HepG2 (cell line): Measurements from ENCODE around the gene HOXC12. TPM values are rescaled to one million over a fixed set of nuclear protein-coding genes. Genes with fewer than 3 reads are reported as not detected.

Source experiments
- ATAC-seq: fragments of 200-7000 bp; cut with Tn5 transposase; 3 replicates; pipeline ENCODE4 v1.9.1; 2020; ENCODE audit warnings: mild to moderate bottlenecking, moderate library complexity
- BruUV-seq: library from RNA; stranded (reverse); fragments of 400-500 nt; replicated peaks from 2 replicates; lab custom pipeline; 2021; lab: Mats Ljungman, UMichigan
- CTCF ChIA-PET: fragments of 300-600 bp; formaldehyde crosslinking; extraction: SDS; loops from one replicate; lab custom pipeline; 2021; ENCODE audit warnings: low total read pairs, inconsistent platforms, low intra/inter-chr PET ratio; lab: Yijun Ruan, JAX
- POLR2A ChIA-PET: fragments of 350-600 bp; sonication (Branson Sonifier 250); formaldehyde crosslinking; loops from one replicate; lab custom pipeline; 2020; ENCODE audit warnings: antibody characterized with exemption, inconsistent platforms; lab: Yijun Ruan, JAX
- DNase-seq: peaks from one replicate; pipeline ENCODE4 v3.0.0-alpha.2; 2015; ENCODE audit warnings: low spot score
- FAIRE-seq: peaks from 3 replicates; lab custom pipeline; 2011; peaks lifted over from hg19 to GRCh38; lab: Jason Lieb, UNC
- H2AFZ ChIP-seq: one replicate; pipeline ENCODE4 v1.6.1; 2011; ENCODE audit warnings: low read length, inconsistent platforms
- H3K27ac ChIP-seq: fragments of 300-600 bp; 3 replicates; pipeline ENCODE4 v1.8.0; 2011; ENCODE audit warnings: mixed run types, mild to moderate bottlenecking, mixed read lengths, low read length, inconsistent platforms; ENCODE audit not compliant: insufficient read depth; ENCODE audit errors: extremely low read length
- H3K27me3 ChIP-seq, 2 experiments: fragments of 200-600 bp in 1 of 2; 2 replicates in 1 of 2; 3 replicates in 1 of 2; pipeline versions ENCODE4 v1.6.0 to v1.8.0; 2011; ENCODE audit warnings: low read length in 2 of 2, mild to moderate bottlenecking in 2 of 2, moderate library complexity in 2 of 2, inconsistent platforms in 1 of 2; ENCODE audit not compliant: insufficient read depth in 2 of 2, control insufficient read depth in 1 of 2
- H3K36me3 ChIP-seq, 2 experiments: fragments of 200-600 bp in 1 of 2; replicated peaks in 1 of 2; 2 replicates in 1 of 2; 3 replicates in 1 of 2; pipeline versions ENCODE4 v1.5.1 to v1.8.0; 2011; ENCODE audit warnings: low read length in 2 of 2, inconsistent platforms in 1 of 2; ENCODE audit not compliant: insufficient read depth in 2 of 2, control insufficient read depth in 1 of 2
- H3K4me1 ChIP-seq: 2 replicates; pipeline ENCODE4 v1.5.1; 2012; ENCODE audit warnings: low read length, inconsistent platforms; ENCODE audit not compliant: insufficient read depth
- H3K4me2 ChIP-seq: 2 replicates; pipeline ENCODE4 v1.6.0; 2011; ENCODE audit warnings: low read depth, low read length, inconsistent platforms
- H3K4me3 ChIP-seq, 3 experiments: fragments of 200-600 bp in 1 of 3; sonication (generic), shearing (Covaris generic) in 1 of 3; replicated peaks in 1 of 3; 2 replicates each; pipeline ENCODE4 v1.5.1; 2011 to 2016; ENCODE audit warnings: low read length in 3 of 3, inconsistent platforms in 2 of 3, low read depth in 2 of 3, mild to moderate bottlenecking in 2 of 3, control low read depth in 1 of 3, mixed read lengths in 1 of 3; ENCODE audit not compliant: insufficient read depth in 1 of 3
- H3K79me2 ChIP-seq: one replicate; pipeline ENCODE4 v1.6.1; 2011; ENCODE audit warnings: low read length, inconsistent platforms; ENCODE audit not compliant: insufficient read depth
- H3K9ac ChIP-seq: 2 replicates; pipeline ENCODE4 v1.6.0; 2011; ENCODE audit warnings: mild to moderate bottlenecking, low read depth, low read length, inconsistent platforms; ENCODE audit not compliant: insufficient read depth
- H3K9me3 ChIP-seq: 2 replicates; pipeline ENCODE4 v1.5.1; 2012; ENCODE audit warnings: mild to moderate bottlenecking, low read length
- H4K20me1 ChIP-seq: 2 replicates; pipeline ENCODE4 v1.6.0; 2011; ENCODE audit warnings: inconsistent platforms, mild to moderate bottlenecking, low read length, moderate library complexity; ENCODE audit not compliant: insufficient read depth
- ESRRA ChIP-seq: sonication (generic); formaldehyde crosslinking; IDR thresholded peaks from 2 replicates; pipeline ENCODE4 v1.5.1; 2020; ENCODE audit warnings: mild to moderate bottlenecking, low read depth, missing genetic modification reagents
- GATAD2A ChIP-seq: IDR thresholded peaks from 2 replicates; pipeline ENCODE4 v1.6.1; 2016
- NR1H2 ChIP-seq: sonication (generic); formaldehyde crosslinking; IDR thresholded peaks from 2 replicates; pipeline ENCODE4 v1.8.1; 2022; ENCODE audit warnings: low read depth, missing genetic modification reagents, borderline replicate concordance
- SP140L ChIP-seq: sonication (generic); formaldehyde crosslinking; IDR thresholded peaks from 2 replicates; pipeline ENCODE4 v1.4.0; 2020; ENCODE audit warnings: missing genetic modification reagents, borderline replicate concordance
- YEATS4 ChIP-seq: sonication (generic); formaldehyde crosslinking; IDR thresholded peaks from 2 replicates; pipeline ENCODE4 v1.4.0; 2020; ENCODE audit warnings: missing genetic modification reagents, borderline replicate concordance
- ZKSCAN5 ChIP-seq: sonication (generic); formaldehyde crosslinking; IDR thresholded peaks from 2 replicates; pipeline ENCODE4 v1.5.1; 2020; ENCODE audit warnings: mild to moderate bottlenecking, missing genetic modification reagents
- ZNF891 ChIP-seq: sonication (generic); formaldehyde crosslinking; IDR thresholded peaks from 2 replicates; pipeline ENCODE4 v1.5.0; 2020; ENCODE audit warnings: mild to moderate bottlenecking, missing genetic modification reagents
- ZSCAN22 ChIP-seq: sonication (generic); formaldehyde crosslinking; IDR thresholded peaks from 2 replicates; pipeline ENCODE4 v1.4.0; 2020; ENCODE audit warnings: mild to moderate bottlenecking, missing genetic modification reagents
- WGBS: methylation state at CpG from one replicate; pipeline ENCODE4 v1.1.6; 2017; ENCODE audit warnings: low lambda C conversion rate; 5-methylcytosine and 5-hydroxymethylcytosine counted together
- in situ Hi-C: cut with HindIII; loops from 2 replicates; pipeline ENCODE4 v1.10.0; 2017; ENCODE audit warnings: low pct_unique_long_range_greater_than_20kb; ENCODE audit not compliant: extremely low pct_ligation_motif_present
- intact Hi-C: fragments of 100-400 bp; cut with micrococcal nuclease; formaldehyde crosslinking; loops from one replicate; pipeline ENCODE4 v1.10.0; 2022; ENCODE audit not compliant: unreplicated experiment
- polyA plus RNA-seq, 8 experiments: library from polyadenylated mRNA; depleted of rRNA in 3 of 8; stranded (reverse) in 7 of 8; unstranded in 1 of 8; fragments of >200 nt; fragmentation: Illumina TruSeq in 4 of 8; extraction: Trizol in 4 of 8; gene quantifications; 2 replicates each; pipeline versions ENCODE4 v1.2.1 to v1.2.3, GENCODE V29; 2011 to 2016; ENCODE audit warnings: low read depth in 4 of 8, missing spikeins in 1 of 8, mixed read lengths in 1 of 8; ENCODE audit not compliant: insufficient read depth in 1 of 8
- total RNA-seq, 5 experiments: library from RNA; depleted of rRNA; stranded (reverse); fragments of >200 nt; fragmentation: Illumina TruSeq; extraction: Trizol; gene quantifications; 2 replicates each; pipeline ENCODE4 v1.2.3, GENCODE V29; 2016; ENCODE audit warnings: low read depth in 1 of 5
- TF ChIP-seq, protein P1 (sequence below): sonication (generic); formaldehyde crosslinking; IDR thresholded peaks from 2 replicates; pipeline ENCODE4 v1.5.0; 2020; ENCODE audit warnings: missing genetic modification reagents
- TF ChIP-seq, protein P2 (sequence below), 2 experiments: sonication (generic) in 1 of 2; formaldehyde crosslinking in 1 of 2; IDR thresholded peaks; 2 replicates each; pipeline versions ENCODE4 v1.5.1 to v1.6.1; 2011 to 2020; ENCODE audit warnings: borderline replicate concordance in 1 of 2, low read depth in 1 of 2, low read length in 1 of 2, mild to moderate bottlenecking in 1 of 2, missing genetic modification reagents in 1 of 2, moderate library complexity in 1 of 2
- TF ChIP-seq, protein P3 (sequence below): sonication (generic); formaldehyde crosslinking; IDR thresholded peaks from 2 replicates; pipeline ENCODE4 v1.4.0; 2020; ENCODE audit warnings: missing genetic modification reagents

Gene HOXC12
- total and polyA plus RNA-seq, 2 of the 13 experiments (the other 11 are each of a cell fraction or from before 2014, with no cell fraction given) = not detected

DNA sequence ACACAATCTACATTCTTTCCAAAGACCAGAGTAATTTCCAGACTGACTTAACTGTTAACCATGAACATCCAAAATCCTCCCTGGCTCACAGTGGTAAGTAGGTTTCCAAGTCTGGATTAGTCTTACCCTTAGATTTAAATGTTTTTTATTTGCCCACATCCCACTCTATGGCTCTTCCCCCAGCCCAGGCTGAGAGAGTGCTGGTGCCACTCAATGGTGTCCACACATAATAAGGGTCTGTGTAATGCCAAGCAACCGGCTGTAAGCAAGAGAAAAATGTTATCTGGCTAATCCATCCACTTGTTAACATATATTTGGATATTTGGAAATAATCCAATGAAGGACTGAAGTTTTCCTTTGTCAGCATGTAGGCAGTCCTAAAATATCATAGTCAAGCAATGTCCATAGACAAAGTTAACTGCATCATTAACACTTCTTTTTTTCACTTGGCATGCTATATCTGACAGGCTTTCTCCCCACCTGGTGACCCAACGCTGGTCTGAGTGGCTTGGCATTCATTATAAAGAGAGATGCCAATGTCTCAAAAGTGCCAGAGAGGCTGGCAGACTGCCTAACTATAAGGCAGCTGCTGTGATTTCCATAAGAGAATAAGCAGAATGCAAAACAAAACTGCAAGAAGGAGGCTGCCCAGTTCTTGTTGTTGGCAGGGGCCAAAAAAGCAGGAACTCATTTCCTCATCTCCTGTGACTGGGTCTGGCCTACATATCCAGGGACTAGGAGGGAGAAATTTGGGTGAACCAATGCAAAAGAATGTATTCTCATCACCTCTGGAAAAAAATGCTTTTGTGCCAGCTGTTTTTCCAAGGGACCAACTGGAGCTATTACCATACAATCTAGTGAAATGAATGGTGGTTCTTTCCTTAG, 29.9 kb upstream of the HOXC12 start:
- no TSS peak for BruUV-seq
- DNase-seq = no peak
- Histone ChIP-seq H2AFZ (no peak overlapping the region), H3K27ac (no peak overlapping the region)
- no peak for FAIRE-seq
- POLR2A ChIA-PET = no interaction called here
- in situ Hi-C loops = loop anchor here (25.0 kb wide), 1 partner anchor 137 kb away; no protein-coding TSS in a partner anchor
- ATAC-seq = no peak
- TF ChIP-seq SP140L (no peak), ESRRA (CRISPR knock-in tag) (no peak), GATAD2A (CRISPR knock-in tag) (no peak), ZKSCAN5 (CRISPR knock-in tag) (no peak), ZNF891 (CRISPR knock-in tag) (no peak), ZSCAN22 (CRISPR knock-in tag) (no peak), YEATS4 (CRISPR knock-in tag) (no peak), NR1H2 (no peak)
- TF ChIP-seq, protein P1, sequence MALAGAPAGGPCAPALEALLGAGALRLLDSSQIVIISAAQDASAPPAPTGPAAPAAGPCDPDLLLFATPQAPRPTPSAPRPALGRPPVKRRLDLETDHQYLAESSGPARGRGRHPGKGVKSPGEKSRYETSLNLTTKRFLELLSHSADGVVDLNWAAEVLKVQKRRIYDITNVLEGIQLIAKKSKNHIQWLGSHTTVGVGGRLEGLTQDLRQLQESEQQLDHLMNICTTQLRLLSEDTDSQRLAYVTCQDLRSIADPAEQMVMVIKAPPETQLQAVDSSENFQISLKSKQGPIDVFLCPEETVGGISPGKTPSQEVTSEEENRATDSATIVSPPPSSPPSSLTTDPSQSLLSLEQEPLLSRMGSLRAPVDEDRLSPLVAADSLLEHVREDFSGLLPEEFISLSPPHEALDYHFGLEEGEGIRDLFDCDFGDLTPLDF (CRISPR knock-in tag) = no peak
- TF ChIP-seq, protein P2, sequence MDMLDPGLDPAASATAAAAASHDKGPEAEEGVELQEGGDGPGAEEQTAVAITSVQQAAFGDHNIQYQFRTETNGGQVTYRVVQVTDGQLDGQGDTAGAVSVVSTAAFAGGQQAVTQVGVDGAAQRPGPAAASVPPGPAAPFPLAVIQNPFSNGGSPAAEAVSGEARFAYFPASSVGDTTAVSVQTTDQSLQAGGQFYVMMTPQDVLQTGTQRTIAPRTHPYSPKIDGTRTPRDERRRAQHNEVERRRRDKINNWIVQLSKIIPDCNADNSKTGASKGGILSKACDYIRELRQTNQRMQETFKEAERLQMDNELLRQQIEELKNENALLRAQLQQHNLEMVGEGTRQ (IDR thresholded peaks at IDR 0.05; ENCODE audit: low read depth, low read length) = no peak
- TF ChIP-seq, protein P2 (CRISPR knock-in tag; IDR thresholded peaks at IDR 0.05; ENCODE audit: borderline replicate concordance) = no peak
- TF ChIP-seq, protein P3, sequence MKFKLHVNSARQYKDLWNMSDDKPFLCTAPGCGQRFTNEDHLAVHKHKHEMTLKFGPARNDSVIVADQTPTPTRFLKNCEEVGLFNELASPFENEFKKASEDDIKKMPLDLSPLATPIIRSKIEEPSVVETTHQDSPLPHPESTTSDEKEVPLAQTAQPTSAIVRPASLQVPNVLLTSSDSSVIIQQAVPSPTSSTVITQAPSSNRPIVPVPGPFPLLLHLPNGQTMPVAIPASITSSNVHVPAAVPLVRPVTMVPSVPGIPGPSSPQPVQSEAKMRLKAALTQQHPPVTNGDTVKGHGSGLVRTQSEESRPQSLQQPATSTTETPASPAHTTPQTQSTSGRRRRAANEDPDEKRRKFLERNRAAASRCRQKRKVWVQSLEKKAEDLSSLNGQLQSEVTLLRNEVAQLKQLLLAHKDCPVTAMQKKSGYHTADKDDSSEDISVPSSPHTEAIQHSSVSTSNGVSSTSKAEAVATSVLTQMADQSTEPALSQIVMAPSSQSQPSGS (CRISPR knock-in tag) = no peak
- TF ChIP-seq, all 625 proteins: peak for 0
- Histone ChIP-seq H3K4me3 (no peak overlapping the region), H3K9me3 (no peaks in the 10 kb centered on the region), H3K27me3 (peaks cover 5 to 48% of the 10 kb centered on the region in 2 experiments), H3K36me3 (no peaks in the 10 kb centered on the region), H3K4me2 (no peak overlapping the region), H3K79me2 (no peaks in the 10 kb centered on the region), H4K20me1 (no peaks in the 10 kb centered on the region), H3K4me1 (no peaks in the 10 kb centered on the region), H3K9ac (no peak overlapping the region)
- 0% methylated on average over 2 of the region's 2 CpGs for WGBS
- CTCF ChIA-PET = no interaction called here
- intact Hi-C loops = no loop called here
